Measurements from ENCODE around the gene NAA35.

DNA sequence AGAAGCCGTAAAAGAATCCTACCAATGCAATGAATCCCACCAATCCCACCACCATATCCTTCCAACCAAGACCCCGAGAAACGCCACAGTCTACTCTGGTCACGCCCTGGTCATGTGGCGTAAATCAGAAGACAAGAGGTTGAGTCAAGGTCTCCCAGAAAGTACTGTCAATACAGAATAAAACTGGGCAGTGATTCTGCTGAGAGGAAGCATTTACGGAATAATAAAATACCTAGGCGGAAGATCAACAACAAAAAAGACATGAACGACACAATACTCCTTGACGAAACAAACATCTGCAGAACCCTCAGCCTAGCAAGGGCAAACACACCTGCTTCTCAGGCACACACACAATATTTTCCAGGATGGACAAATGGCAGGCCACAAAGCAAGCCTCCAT, 95.6 kb downstream of the NAA35 start:
- no peak for TF ChIP-seq POLR2AphosphoS5 (IDR thresholded peaks at IDR 0.05; ENCODE audit: insufficient read depth in 1 of 2, low read depth in 1 of 2)
- no peak for TF ChIP-seq POLR2A (IDR thresholded peaks at IDR 0.05)

Data from vagina (tissue), 2 donors.